GM15510 (cell line): ENCODE results near the gene FOXA1.

Source experiments
- POLR2A ChIP-seq: IDR thresholded peaks from 3 replicates; pipeline ENCODE4 v1.6.1; 2011; ENCODE audit warnings: borderline replicate concordance; ENCODE audit not compliant: insufficient read length; ENCODE audit errors: extremely low read depth

Gene FOXA1

GRCh38 chr14:37596790-37597472 lies 1.9 kb upstream of the FOXA1 start:
- no peak for TF ChIP-seq POLR2A

- no peak for TF ChIP-seq POLR2A
Measured at GRCh38 chr14:37595809-37596621, 966 bp upstream of the FOXA1 start.

- TF ChIP-seq POLR2A, result no peak
Measured at GRCh38 chr14:37594238-37594970, 645 bp downstream of the FOXA1 start.

- TF ChIP-seq POLR2A, result no peak
Measured at GRCh38 chr14:37593511-37594237, 1.4 kb downstream of the FOXA1 start.

GRCh38 chr14:37592482-37593408 lies 2.3 kb downstream of the FOXA1 start:
- TF ChIP-seq POLR2A, result no peak

- TF ChIP-seq POLR2A, result no peak
Measured at GRCh38 chr14:37591941-37592481, 3.0 kb downstream of the FOXA1 start.

GRCh38 chr14:37591311-37591940 lies 3.6 kb downstream of the FOXA1 start:
- no peak for TF ChIP-seq POLR2A

GRCh38 chr14:37590428-37591139 lies 4.5 kb downstream of the FOXA1 start:
- TF ChIP-seq POLR2A, result no peak

GRCh38 chr14:37589715-37590427 lies 5.2 kb downstream of the FOXA1 start:
- TF ChIP-seq POLR2A, result no peak

- no peak for TF ChIP-seq POLR2A
Measured at GRCh38 chr14:37588956-37589714, 5.9 kb downstream of the FOXA1 start.

GRCh38 chr14:37588667-37588955 lies 6.4 kb downstream of the FOXA1 start:
- TF ChIP-seq POLR2A, result no peak

GRCh38 chr14:37587881-37588666 lies 7.0 kb downstream of the FOXA1 start:
- TF ChIP-seq POLR2A, result no peak
